HL-60/S4 treated with retinoic acid at 250 ng/mL for 4 days and 3 days (cell line): ENCODE measurements around the gene LSAMP.

Source experiments
- in situ Hi-C: fragments of 300-500 bp; cut with MboI; formaldehyde crosslinking; loops from 2 replicates; pipeline ENCODE4 v1.7.0; 2022; ENCODE audit warnings: low sequenced_read_pairs

LSAMP gene

GRCh38 chr3:116300226-116300625 is 145.1 kb downstream of the LSAMP start:
- in situ Hi-C loops: no loop called here

GRCh38 chr3:116299646-116300081 is 145.6 kb downstream of the LSAMP start:
- in situ Hi-C loops: no loop called here

- in situ Hi-C loops: no loop called here
Measured at GRCh38 chr3:116298151-116298550, 147.1 kb downstream of the LSAMP start.

GRCh38 chr3:116291141-116291540 is 154.1 kb downstream of the LSAMP start:
- in situ Hi-C loops: no loop called here

- in situ Hi-C loops: no loop called here
Measured at GRCh38 chr3:116288485-116288884, 156.8 kb downstream of the LSAMP start.

- in situ Hi-C loops: no loop called here
Measured at GRCh38 chr3:116285781-116286421, 159.4 kb downstream of the LSAMP start.

- in situ Hi-C loops: no loop called here
Measured at GRCh38 chr3:116281313-116282143, 163.8 kb downstream of the LSAMP start.

- in situ Hi-C loops: no loop called here
Measured at GRCh38 chr3:116280130-116280740, 165.1 kb downstream of the LSAMP start.

GRCh38 chr3:116276675-116277074 is 168.6 kb downstream of the LSAMP start:
- in situ Hi-C loops: no loop called here

- in situ Hi-C loops: no loop called here
Measured at GRCh38 chr3:116270056-116270455, 175.2 kb downstream of the LSAMP start.

GRCh38 chr3:116267116-116267515 is 178.2 kb downstream of the LSAMP start:
- in situ Hi-C loops: no loop called here

GRCh38 chr3:116265976-116266584 is 179.2 kb downstream of the LSAMP start:
- in situ Hi-C loops: no loop called here

GRCh38 chr3:116265320-116265695 is 180.0 kb downstream of the LSAMP start:
- in situ Hi-C loops: no loop called here

- in situ Hi-C loops: no loop called here
Measured at GRCh38 chr3:116264546-116265319, 180.6 kb downstream of the LSAMP start.

- in situ Hi-C loops: no loop called here
Measured at GRCh38 chr3:116263842-116264545, 181.3 kb downstream of the LSAMP start.

GRCh38 chr3:116260491-116260890 is 184.8 kb downstream of the LSAMP start:
- in situ Hi-C loops: no loop called here

- in situ Hi-C loops: no loop called here
Measured at GRCh38 chr3:116259984-116260383, 185.3 kb downstream of the LSAMP start.

- in situ Hi-C loops: no loop called here
Measured at GRCh38 chr3:116256843-116257485, 188.3 kb downstream of the LSAMP start.

GRCh38 chr3:116254541-116254940 is 190.7 kb downstream of the LSAMP start:
- in situ Hi-C loops: no loop called here

GRCh38 chr3:116253511-116253910 is 191.8 kb downstream of the LSAMP start:
- in situ Hi-C loops: no loop called here
